RWPE2 (cell line): Measurements from ENCODE around the gene TRIM31.

Source experiments
- ATAC-seq: fragments of 200-7000 bp; cut with Tn5 transposase; 3 replicates; pipeline ENCODE4 v1.9.1; 2021; ENCODE audit warnings: low read depth
- DNase-seq: peaks from one replicate; pipeline ENCODE4 v3.0.0-alpha.2; 2020; ENCODE audit warnings: low spot score
- H3K27ac ChIP-seq: fragments of 450-650 bp; 2 replicates; pipeline ENCODE4 v1.5.1; 2017; ENCODE audit warnings: mild to moderate bottlenecking; ENCODE audit not compliant: poor library complexity, severe bottlenecking
- H3K27me3 ChIP-seq: fragments of 250-450 bp; sonication (Bioruptor Pico); 2 replicates; pipeline ENCODE4 v1.5.1; 2021; ENCODE audit warnings: mild to moderate bottlenecking, moderate library complexity; ENCODE audit not compliant: insufficient read depth, poor library complexity, severe bottlenecking
- H3K36me3 ChIP-seq: fragments of 250-450 bp; sonication (Bioruptor Pico); 2 replicates; pipeline ENCODE4 v1.5.1; 2020; ENCODE audit warnings: low read depth, mild to moderate bottlenecking, moderate library complexity
- H3K4me1 ChIP-seq: fragments of 250-450 bp; sonication (Bioruptor Pico); 2 replicates; pipeline ENCODE4 v1.5.1; 2021; ENCODE audit warnings: mild to moderate bottlenecking, moderate library complexity; ENCODE audit not compliant: insufficient read depth, poor library complexity, severe bottlenecking
- H3K4me3 ChIP-seq: fragments of 250-450 bp; sonication (Bioruptor Pico); 2 replicates; pipeline ENCODE4 v1.5.1; 2021; ENCODE audit warnings: mild to moderate bottlenecking, moderate library complexity; ENCODE audit not compliant: severe bottlenecking
- H3K9me3 ChIP-seq: fragments of 250-450 bp; sonication (Bioruptor Pico); 2 replicates; pipeline ENCODE4 v1.5.1; 2021; ENCODE audit warnings: mild to moderate bottlenecking, moderate library complexity; ENCODE audit not compliant: severe bottlenecking
- TF ChIP-seq, protein P1 (sequence below): fragments of 450-650 bp; IDR thresholded peaks from one replicate; pipeline ENCODE4 v1.5.1; 2017; ENCODE audit warnings: mild to moderate bottlenecking, moderate library complexity; ENCODE audit not compliant: poor library complexity, severe bottlenecking

The TRIM31 gene

DNA sequence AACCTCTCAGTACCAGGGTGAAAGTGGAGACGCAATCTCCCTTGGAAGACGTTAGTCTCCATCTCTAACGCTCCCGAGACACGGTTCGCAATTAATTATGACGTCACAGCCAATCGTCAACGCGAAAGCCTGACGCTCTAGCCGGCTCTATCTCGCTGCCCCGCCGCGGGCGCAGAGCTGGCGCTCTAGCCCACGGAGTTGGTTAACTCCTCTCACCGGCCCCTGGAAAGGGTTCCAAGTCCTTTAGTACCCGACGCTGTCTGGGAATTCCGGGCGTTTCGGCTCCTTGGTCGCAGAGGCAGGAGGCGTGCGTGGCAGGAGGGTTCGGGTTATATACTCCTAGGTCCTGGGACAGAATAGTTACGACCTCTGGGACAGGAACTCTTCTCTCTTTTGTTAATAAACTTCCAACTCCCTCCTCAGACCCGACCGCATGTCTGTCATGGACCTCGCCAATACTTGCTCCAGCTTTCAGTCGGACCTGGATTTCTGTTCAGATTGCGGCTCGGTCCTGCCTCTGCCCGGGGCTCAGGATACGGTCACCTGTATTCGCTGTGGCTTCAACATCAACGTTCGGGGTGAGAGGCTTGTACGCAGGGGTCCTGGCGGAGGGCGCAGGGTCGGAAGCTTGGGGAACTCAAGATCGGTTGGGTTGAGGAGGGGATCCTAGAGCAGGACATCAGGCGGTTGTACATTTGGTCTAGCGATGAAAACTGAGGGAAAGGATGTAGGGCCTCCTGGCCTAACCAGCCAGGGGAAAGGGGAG is 51.6 kb downstream of the TRIM31 start, which contains the start of gene POLR1H:
Gene POLR1H, plus strand, starts transcription at position 174 of the 766 bp plus-strand sequence. Its CDS starts 260 bp downstream, at position 434.
- Histone ChIP-seq H3K36me3 (peaks cover 39% of the 10 kb centered on the region), H3K4me3 (peak within 1 kb of the TSS; percentile 86), H3K27ac (peak within 1 kb of the TSS; percentile 77), H3K4me1 (peaks cover 11% of the 10 kb centered on the region), H3K9me3 (no peaks in the 10 kb centered on the region), H3K27me3 (no peaks in the 10 kb centered on the region)
- DNase-seq (peak; percentile 89), ATAC-seq (peak; percentile 95)
- TF ChIP-seq, protein P1, sequence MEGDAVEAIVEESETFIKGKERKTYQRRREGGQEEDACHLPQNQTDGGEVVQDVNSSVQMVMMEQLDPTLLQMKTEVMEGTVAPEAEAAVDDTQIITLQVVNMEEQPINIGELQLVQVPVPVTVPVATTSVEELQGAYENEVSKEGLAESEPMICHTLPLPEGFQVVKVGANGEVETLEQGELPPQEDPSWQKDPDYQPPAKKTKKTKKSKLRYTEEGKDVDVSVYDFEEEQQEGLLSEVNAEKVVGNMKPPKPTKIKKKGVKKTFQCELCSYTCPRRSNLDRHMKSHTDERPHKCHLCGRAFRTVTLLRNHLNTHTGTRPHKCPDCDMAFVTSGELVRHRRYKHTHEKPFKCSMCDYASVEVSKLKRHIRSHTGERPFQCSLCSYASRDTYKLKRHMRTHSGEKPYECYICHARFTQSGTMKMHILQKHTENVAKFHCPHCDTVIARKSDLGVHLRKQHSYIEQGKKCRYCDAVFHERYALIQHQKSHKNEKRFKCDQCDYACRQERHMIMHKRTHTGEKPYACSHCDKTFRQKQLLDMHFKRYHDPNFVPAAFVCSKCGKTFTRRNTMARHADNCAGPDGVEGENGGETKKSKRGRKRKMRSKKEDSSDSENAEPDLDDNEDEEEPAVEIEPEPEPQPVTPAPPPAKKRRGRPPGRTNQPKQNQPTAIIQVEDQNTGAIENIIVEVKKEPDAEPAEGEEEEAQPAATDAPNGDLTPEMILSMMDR, result no peak

DNA sequence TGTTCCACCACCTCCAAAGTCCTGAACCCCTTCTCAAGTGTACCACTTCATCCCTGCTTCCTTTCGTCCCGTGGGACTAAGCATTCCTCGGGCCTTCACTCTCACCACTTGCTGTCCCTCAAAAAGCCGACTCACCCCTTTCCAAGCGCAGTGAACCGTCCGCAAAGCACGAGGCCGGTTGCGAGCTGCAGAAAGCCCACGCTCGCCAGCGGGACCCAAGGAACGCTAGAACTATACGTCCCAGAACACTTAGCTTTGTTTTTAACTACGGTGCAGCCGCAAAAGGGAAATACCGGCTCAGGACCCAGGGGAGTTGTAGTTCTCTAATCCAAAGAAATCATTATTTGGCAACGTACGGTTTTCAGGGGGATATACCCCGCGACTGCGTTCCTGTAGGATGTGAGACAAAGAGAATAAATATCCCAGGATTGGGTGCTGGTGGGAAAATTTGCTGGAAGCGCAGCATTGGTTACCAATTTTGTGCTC is 52.2 kb downstream of the TRIM31 start:
- Histone ChIP-seq H3K4me1 (peaks cover 5% of the 10 kb centered on the region), H3K27me3 (no peaks in the 10 kb centered on the region), H3K4me3 (peak overlapping the region; percentile 86), H3K27ac (peak overlapping the region; percentile 77), H3K9me3 (no peaks in the 10 kb centered on the region), H3K36me3 (peaks cover 39% of the 10 kb centered on the region)
- DNase-seq, result no peak
- no peak; the same call in 2 of the 3 replicates for ATAC-seq
- TF ChIP-seq, protein P1, result no peak

DNA sequence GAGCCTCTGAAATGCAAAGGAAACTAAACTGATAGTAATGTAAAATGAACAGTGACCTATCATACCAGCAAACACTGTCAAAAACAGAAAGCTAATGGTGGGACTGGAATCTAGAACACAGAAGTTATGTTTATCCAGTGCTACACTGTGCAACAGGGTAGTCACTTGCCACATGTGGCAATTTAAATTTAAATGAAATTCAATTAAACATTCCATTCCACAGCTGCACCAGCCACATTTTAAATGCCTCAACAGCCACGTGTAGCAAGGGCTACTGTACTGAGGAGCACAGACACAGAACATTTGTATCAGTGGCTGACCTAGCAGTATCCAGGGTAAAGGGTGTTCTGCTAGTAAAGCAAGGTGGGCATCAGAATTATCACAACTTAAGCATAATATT is 57.4 kb downstream of the TRIM31 start:
- peaks cover 5% of the 10 kb centered on the region for H3K4me1 ChIP-seq
- H3K4me3 ChIP-seq, result no peak overlapping the region
- no peaks in the 10 kb centered on the region for H3K27me3 ChIP-seq
- ATAC-seq, result no peak
- H3K36me3 ChIP-seq, result peaks cover 21% of the 10 kb centered on the region
- TF ChIP-seq, protein P1, result no peak
- H3K9me3 ChIP-seq, result no peaks in the 10 kb centered on the region
- H3K27ac ChIP-seq, result no peak overlapping the region
- DNase-seq, result no peak

DNA sequence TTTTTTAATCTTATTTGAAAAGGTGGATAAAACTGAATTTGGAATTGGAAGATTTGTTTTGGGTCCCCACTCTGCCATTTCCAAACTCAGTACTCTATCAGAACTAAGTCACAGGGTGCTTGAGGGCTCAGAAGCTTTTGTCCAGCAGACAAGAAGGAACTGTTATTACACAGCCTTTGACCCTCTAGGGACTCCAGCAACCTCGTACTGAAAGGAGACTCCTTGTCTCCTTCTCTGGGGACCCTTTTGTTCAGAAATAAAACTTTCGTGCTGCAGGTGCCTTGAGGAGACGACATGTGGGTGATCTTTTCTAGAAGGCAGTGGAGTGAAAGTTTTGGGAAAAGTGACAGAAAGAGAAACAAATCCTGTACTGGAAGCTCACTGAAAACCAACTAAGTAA is 59.2 kb downstream of the TRIM31 start:
- no peaks in the 10 kb centered on the region for H3K9me3 ChIP-seq
- ATAC-seq (no peak), DNase-seq (no peak)
- H3K4me1 ChIP-seq, result no peaks in the 10 kb centered on the region
- no peaks in the 10 kb centered on the region for H3K27me3 ChIP-seq
- H3K4me3 ChIP-seq, result no peak overlapping the region
- peaks cover 21% of the 10 kb centered on the region for H3K36me3 ChIP-seq
- TF ChIP-seq, protein P1, result no peak
- no peak overlapping the region for H3K27ac ChIP-seq
